H1 (cell line): ENCODE results near the gene SLC2A4RG. TPM values are rescaled to one million over a fixed set of nuclear protein-coding genes. Genes with fewer than 3 reads are reported as not detected.

ENCODE experiments used
- CHD7 ChIP-seq: fragments of 300-600 bp; sonication (generic); IDR thresholded peaks from 2 replicates; pipeline ENCODE4 v1.7.1; 2012; ENCODE audit warnings: low read length, moderate library complexity, mild to moderate bottlenecking, inconsistent platforms; ENCODE audit not compliant: insufficient replicate concordance
- EGR1 ChIP-seq: IDR thresholded peaks from 2 replicates; pipeline ENCODE4 v1.6.1; 2011; ENCODE audit warnings: low read depth, low read length, borderline replicate concordance
- POU5F1 ChIP-seq: IDR thresholded peaks from 2 replicates; pipeline ENCODE4 v1.6.1; 2011; ENCODE audit warnings: low read depth, mild to moderate bottlenecking, low read length, moderate library complexity
- polyA plus RNA-seq, 7 experiments: library from polyadenylated mRNA; depleted of rRNA in 3 of 7; stranded (reverse) in 5 of 7; unstranded in 2 of 7; fragments of >200 nt in 5 of 7; fragments of 200-250 nt in 2 of 7; gene quantifications; 1 replicate in 5 of 7; 2 replicates in 1 of 7; 4 replicates in 1 of 7; pipeline versions ENCODE4 v1.2.1 to v1.2.3, GENCODE V29; 2011 to 2013; ENCODE audit warnings: missing spikeins in 2 of 7, mixed read lengths in 2 of 7
- total RNA-seq: library from RNA; stranded (reverse); fragmentation: NEBNext Ultra II Directional; extraction: Animal tissue kit (Norgen Biotek cat#: 25700); gene quantifications from 2 replicates; pipeline ENCODE4 v1.2.1, GENCODE V29; 2021

Gene SLC2A4RG
- total and polyA plus RNA-seq, 2 of the 8 experiments (the other 6 are each of a cell fraction or from before 2014, with no cell fraction given) = 15.9 to 29.1 TPM

- TF ChIP-seq CHD7 (no peak), EGR1 (no peak), POU5F1 (no peak)
Observed at GRCh38 chr20:63699466-63700198, 39.9 kb upstream of the SLC2A4RG start (continued).
